OCI-LY7 (cell line): ENCODE data around the gene TMEM127. TPM values are rescaled to one million over a fixed set of nuclear protein-coding genes. Genes with fewer than 3 reads are reported as not detected.

Experiments used
- BruUV-seq: library from RNA; stranded (reverse); fragments of 400-500 nt; replicated peaks from 2 replicates; lab custom pipeline; 2021; lab: Mats Ljungman, UMichigan
- CTCF ChIA-PET: fragments of 300-600 bp; sonication (Branson Sonifier 250); formaldehyde crosslinking; loops from one replicate; lab custom pipeline; 2022; ENCODE audit warnings: antibody characterized with exemption; ENCODE audit not compliant: unreplicated experiment; lab: Charles Lee
- POLR2A ChIA-PET: fragments of 300-600 bp; sonication (Branson Sonifier 250); formaldehyde crosslinking; loops from one replicate; lab custom pipeline; 2022; ENCODE audit warnings: antibody characterized with exemption; lab: Charles Lee
- DNase-seq: peaks from one replicate; pipeline ENCODE4 v3.0.0-alpha.2; 2015; ENCODE audit warnings: low spot score
- H2AFZ ChIP-seq: fragments of 200-600 bp; sonication (generic), shearing (Covaris generic); 2 replicates; pipeline ENCODE4 v1.6.1; 2014; ENCODE audit warnings: mild to moderate bottlenecking, antibody characterized with exemption, low read length, moderate library complexity
- H3K27ac ChIP-seq: fragments of 200-600 bp; sonication (generic); 2 replicates; pipeline ENCODE4 v1.5.1; 2014; ENCODE audit warnings: mixed run types, low read depth, mild to moderate bottlenecking, moderate library complexity, low read length, inconsistent platforms; ENCODE audit not compliant: poor library complexity, severe bottlenecking
- H3K36me3 ChIP-seq: fragments of 200-600 bp; sonication (generic); 2 replicates; pipeline ENCODE4 v1.6.1; 2014; ENCODE audit warnings: mild to moderate bottlenecking, antibody characterized with exemption, low read length, moderate library complexity, mixed read lengths; ENCODE audit not compliant: insufficient read depth
- H3K4me1 ChIP-seq: fragments of 200-600 bp; sonication (generic); 2 replicates; pipeline ENCODE4 v1.5.1; 2014; ENCODE audit warnings: mild to moderate bottlenecking, low read length; ENCODE audit not compliant: insufficient read depth, poor library complexity, severe bottlenecking
- H3K4me2 ChIP-seq: fragments of 200-600 bp; sonication (generic); 2 replicates; pipeline ENCODE4 v1.6.1; 2014; ENCODE audit warnings: mild to moderate bottlenecking, low read length
- H3K4me3 ChIP-seq: fragments of 200-600 bp; sonication (generic); 2 replicates; pipeline ENCODE4 v1.5.1; 2014; ENCODE audit warnings: mild to moderate bottlenecking, low read depth, low read length; ENCODE audit not compliant: poor library complexity, severe bottlenecking
- H3K79me2 ChIP-seq: fragments of 200-600 bp; sonication (generic); 2 replicates; pipeline ENCODE4 v1.6.1; 2016; ENCODE audit warnings: low read depth, mild to moderate bottlenecking, low read length, moderate library complexity, mixed read lengths; ENCODE audit not compliant: insufficient read depth
- H3K9me2 ChIP-seq: fragments of 200-600 bp; sonication (generic); 2 replicates; pipeline ENCODE4 v1.6.1; 2016; ENCODE audit warnings: mild to moderate bottlenecking, low read length, mixed read lengths; ENCODE audit not compliant: insufficient read depth
- H3K9me3 ChIP-seq: fragments of 200-600 bp; sonication (generic); 2 replicates; pipeline ENCODE4 v1.6.1; 2014; ENCODE audit warnings: mild to moderate bottlenecking, mixed run types, low read length, mixed read lengths
- H4K20me1 ChIP-seq: fragments of 200-600 bp; sonication (generic); 2 replicates; pipeline ENCODE4 v1.6.1; 2014; ENCODE audit warnings: mild to moderate bottlenecking, antibody characterized with exemption, low read length, moderate library complexity, mixed read lengths; ENCODE audit not compliant: insufficient read depth
- CTCF ChIP-seq: fragments of 200-600 bp; sonication (generic); conservative IDR thresholded peaks from 2 replicates; pipeline ENCODE4 v1.5.1; 2014; ENCODE audit warnings: mild to moderate bottlenecking, antibody characterized with exemption, low read length, moderate library complexity, mixed read lengths
- EZH2phosphoT487 ChIP-seq: fragments of 200-600 bp; sonication (generic); IDR thresholded peaks from 2 replicates; pipeline ENCODE4 v1.6.1; 2018; ENCODE audit warnings: low read depth, borderline replicate concordance, mild to moderate bottlenecking, mixed run types, antibody characterized with exemption, low read length, moderate library complexity, mixed read lengths
- intact Hi-C: fragments of 100-400 bp; cut with micrococcal nuclease; formaldehyde crosslinking; loops from one replicate; pipeline ENCODE4 v1.10.0; 2022; ENCODE audit not compliant: unreplicated experiment
- total RNA-seq, 2 experiments: library from RNA; depleted of rRNA in 1 of 2; stranded (reverse); fragments of >200 nt in 1 of 2; shearing (Covaris generic) in 1 of 2; gene quantifications; 2 replicates each; pipeline ENCODE4 v1.2.3, GENCODE V29; 2014 to 2022

The TMEM127 gene
- total RNA-seq, 2 experiments from 2014 or later: 12.1 to 20.4 TPM

DNA sequence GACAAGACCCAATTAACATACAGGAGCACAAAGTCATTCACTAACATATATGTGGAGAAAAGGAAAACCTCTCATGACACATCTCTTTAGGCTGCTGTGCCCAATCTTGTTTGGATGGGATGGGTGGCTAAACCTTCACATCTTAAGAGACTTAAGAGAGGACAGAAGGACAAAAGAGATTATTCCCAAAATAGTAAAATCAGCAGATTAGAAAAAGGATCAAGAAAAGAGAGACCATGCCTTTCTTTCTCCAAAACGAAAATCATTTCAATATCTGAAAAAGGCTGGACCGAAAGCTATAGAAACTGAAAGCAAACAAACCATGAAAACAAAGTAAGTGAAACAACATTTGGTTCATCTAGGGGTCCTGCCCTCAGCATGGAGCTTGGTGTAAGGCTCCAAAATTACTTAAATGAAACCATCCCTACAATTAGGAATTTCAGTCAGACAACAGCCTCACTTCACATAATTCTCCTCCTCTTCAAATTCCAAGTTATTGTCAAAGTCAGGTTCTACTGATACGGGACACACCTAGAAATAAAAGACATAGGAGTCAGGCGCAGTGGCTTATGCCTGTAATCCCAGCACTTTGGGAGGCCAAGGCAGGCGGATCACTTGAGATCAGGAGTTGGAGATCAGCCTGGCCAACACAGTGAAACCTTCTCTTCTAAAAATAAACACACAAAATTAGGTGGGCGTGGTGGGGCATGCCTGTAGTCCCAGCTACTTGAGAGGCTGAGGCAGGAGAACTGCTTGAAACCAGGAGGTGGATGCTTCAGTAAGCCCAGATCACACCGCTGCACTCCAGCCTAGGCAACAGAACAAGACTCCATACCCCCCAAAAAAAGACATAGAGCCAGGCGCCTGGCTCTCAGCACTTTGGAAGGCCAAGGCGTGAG, 62.4 kb downstream of the TMEM127 start:
- peaks cover 73% of the 10 kb centered on the region for H3K36me3 ChIP-seq
- BruUV-seq: no TSS peak
- H3K9me2 ChIP-seq: no peaks in the 10 kb centered on the region
- H3K9me3 ChIP-seq: no peaks in the 10 kb centered on the region
- DNase-seq: no peak
- CTCF ChIA-PET: interaction anchor here (0.7 kb wide), 1 partner anchor 55 kb away, joined by 8 read pairs; no protein-coding TSS in a partner anchor
- no peak for TF ChIP-seq EZH2phosphoT487
- TF ChIP-seq CTCF: no peak
- H3K4me3 ChIP-seq: peak overlapping the region; percentile 90
- H3K27ac ChIP-seq: peak overlapping the region; percentile 28
- intact Hi-C loops: no loop called here
- H3K79me2 ChIP-seq: peaks cover 98% of the 10 kb centered on the region
- H3K4me1 ChIP-seq: peaks cover 82% of the 10 kb centered on the region
- POLR2A ChIA-PET: interaction anchor here (0.7 to 4.7 kb wide), 4 partner anchors 18 to 37 kb away, joined by 3 to 21 read pairs (median 7); no protein-coding TSS in a partner anchor
- H3K4me2 ChIP-seq: peak overlapping the region; percentile 97
- no peak overlapping the region for H2AFZ ChIP-seq
- H4K20me1 ChIP-seq: peaks cover 71% of the 10 kb centered on the region

GRCh38 chr2:96202152-96202854, 63.5 kb downstream of the TMEM127 start:
- Histone ChIP-seq H3K36me3 (peaks cover 78% of the 10 kb centered on the region), H2AFZ (no peak overlapping the region), H3K4me1 (peaks cover 82% of the 10 kb centered on the region), H3K79me2 (peaks cover 100% of the 10 kb centered on the region), H3K9me2 (no peaks in the 10 kb centered on the region), H3K9me3 (no peaks in the 10 kb centered on the region), H3K27ac (peak overlapping the region; percentile 28), H3K4me2 (peak overlapping the region; percentile 97), H4K20me1 (peaks cover 71% of the 10 kb centered on the region), H3K4me3 (peak overlapping the region; percentile 22)
- no TSS peak for BruUV-seq
- intact Hi-C loops: no loop called here
- ChIA-PET POLR2A (interaction anchor here (0.5 to 4.7 kb wide), 4 partner anchors 8 to 32 kb away, joined by 3 to 21 read pairs (median 4); no protein-coding TSS in a partner anchor), CTCF (no interaction called here)
- TF ChIP-seq CTCF (no peak), EZH2phosphoT487 (no peak)
- no peak for DNase-seq
